B cell (primary cell): ENCODE data around the gene CASP9. TPM values are rescaled to one million over a fixed set of nuclear protein-coding genes. Genes with fewer than 3 reads are reported as not detected.

Experiments
- ATAC-seq: fragments of 200-7000 bp; cut with Tn5 transposase; one replicate; pipeline ENCODE4 v1.10.0; 2021; ENCODE audit warnings: low read depth, mild to moderate bottlenecking, moderate number of reproducible peaks, moderate library complexity
- CTCF ChIA-PET: fragments of 350-600 bp; sonication (Branson Sonifier 250); formaldehyde crosslinking; loops from one replicate; lab custom pipeline; 2021; ENCODE audit warnings: antibody characterized with exemption, inconsistent platforms; lab: Charles Lee
- POLR2A ChIA-PET: fragments of 350-600 bp; sonication (Branson Sonifier 250); formaldehyde crosslinking; loops from one replicate; lab custom pipeline; 2021; ENCODE audit warnings: antibody characterized with exemption; lab: Charles Lee
- DNase-seq: peaks from one replicate; pipeline ENCODE4 v3.0.0; 2013
- H2AFZ ChIP-seq: 2 replicates; pipeline ENCODE4 v1.6.1; 2012; ENCODE audit warnings: mild to moderate bottlenecking, low read depth, low read length; ENCODE audit not compliant: insufficient read depth, poor library complexity, severe bottlenecking
- H3K27ac ChIP-seq, 2 donors: 1 replicate in 1 of 2; 2 replicates in 1 of 2; pipeline ENCODE4 v1.5.1; 2012 to 2013; ENCODE audit warnings: low read length in 2 of 2, mild to moderate bottlenecking in 2 of 2, moderate library complexity in 1 of 2
- H3K27me3 ChIP-seq, 4 experiments: fragments of 200-600 bp in 1 of 4; sonication (generic) in 1 of 4; replicated peaks in 1 of 4; 1 replicate in 2 of 4; 2 replicates in 2 of 4; pipeline versions ENCODE4 v1.6.1 to v1.7.0; 2013 to 2016; ENCODE audit warnings: low read length in 3 of 4, mild to moderate bottlenecking in 2 of 4, mixed read lengths in 1 of 4, moderate library complexity in 1 of 4; ENCODE audit not compliant: insufficient read depth in 4 of 4, control insufficient read depth in 3 of 4; ENCODE audit errors: control extremely low read depth in 1 of 4
- H3K36me3 ChIP-seq, 2 experiments: replicated peaks in 1 of 2; 1 replicate in 1 of 2; 2 replicates in 1 of 2; pipeline versions ENCODE4 v1.6.1 to v1.7.1; 2013; ENCODE audit warnings: low read length in 1 of 2; ENCODE audit not compliant: insufficient read depth in 2 of 2, control insufficient read depth in 1 of 2; ENCODE audit errors: control extremely low read depth in 1 of 2, extremely low read depth in 1 of 2
- H3K4me1 ChIP-seq, 2 donors: fragments of 200-600 bp in 1 of 2; sonication (generic) in 1 of 2; 1 replicate in 1 of 2; 2 replicates in 1 of 2; pipeline versions ENCODE4 v1.5.1 to v1.6.1; 2013 to 2017; ENCODE audit warnings: low read length in 2 of 2; ENCODE audit not compliant: control insufficient read depth in 2 of 2, insufficient read depth in 2 of 2
- H3K4me2 ChIP-seq: replicated peaks from 2 replicates; pipeline ENCODE3; 2012; ENCODE audit warnings: mild to moderate bottlenecking, low read depth, low read length; ENCODE audit not compliant: poor library complexity, severe bottlenecking
- H3K4me3 ChIP-seq, 5 experiments: fragments of 200-600 bp in 1 of 5; sonication (generic) in 1 of 5; 1 replicate in 3 of 5; 2 replicates in 2 of 5; pipeline versions ENCODE4 v1.5.1 to v1.7.0; 2011 to 2016; ENCODE audit warnings: low read length in 4 of 5, mild to moderate bottlenecking in 4 of 5, low read depth in 2 of 5, control low read depth in 1 of 5, moderate library complexity in 1 of 5; ENCODE audit not compliant: insufficient read depth in 1 of 5; ENCODE audit errors: control extremely low read depth in 1 of 5, extremely low read depth in 1 of 5
- H3K79me2 ChIP-seq: fragments of 200-600 bp; sonication (generic); one replicate; pipeline ENCODE4 v1.6.0; 2016; ENCODE audit warnings: low read length; ENCODE audit not compliant: control insufficient read depth, insufficient read depth
- H3K9ac ChIP-seq: fragments of 200-600 bp; sonication (generic); 2 replicates; pipeline ENCODE4 v1.6.1; 2017; ENCODE audit warnings: mild to moderate bottlenecking, low read length, moderate library complexity
- H3K9me3 ChIP-seq, 3 donors: one replicate each; pipeline versions ENCODE4 v1.6.1 to v1.7.1; 2013; ENCODE audit warnings: low read length in 2 of 3; ENCODE audit not compliant: control insufficient read depth in 2 of 3, insufficient read depth in 1 of 3; ENCODE audit errors: control extremely low read depth in 1 of 3
- H4K20me1 ChIP-seq: 2 replicates; pipeline ENCODE4 v1.6.0; 2012; ENCODE audit warnings: mild to moderate bottlenecking, low read length; ENCODE audit not compliant: insufficient read depth, control insufficient read depth, poor library complexity, severe bottlenecking
- H3K27ac Mint-ChIP-seq: one replicate; pipeline ENCODE4 v1.8.0; 2021; ENCODE audit warnings: mixed read lengths
- H3K27me3 Mint-ChIP-seq: one replicate; pipeline ENCODE4 v1.8.0; 2021; ENCODE audit warnings: mixed read lengths
- H3K4me1 Mint-ChIP-seq: one replicate; pipeline ENCODE4 v1.8.0; 2021; ENCODE audit warnings: mixed read lengths
- H3K4me3 Mint-ChIP-seq: one replicate; pipeline ENCODE4 v1.8.0; 2021; ENCODE audit warnings: mixed read lengths
- H3K9me3 Mint-ChIP-seq: one replicate; pipeline ENCODE4 v1.8.0; 2022; ENCODE audit warnings: mixed read lengths; ENCODE audit not compliant: insufficient read depth
- CTCF ChIP-seq: fragments of 200-600 bp; IDR thresholded peaks from one replicate; pipeline ENCODE4 v1.8.0; 2022; ENCODE audit warnings: antibody characterized with exemption, mild to moderate bottlenecking
- EZH2 ChIP-seq: IDR thresholded peaks from 2 replicates; pipeline ENCODE4 v1.6.1; 2012; ENCODE audit warnings: borderline replicate concordance, low read depth, mild to moderate bottlenecking, moderate library complexity, low read length; ENCODE audit not compliant: insufficient read depth, poor library complexity, severe bottlenecking
- whole genome bisulfite sequencing: methylation state at CpG from one replicate; pipeline ENCODE4 v1.1.5; 2013; ENCODE audit warnings: missing lambda C conversion rate; ENCODE audit not compliant: insufficient coverage; 5-methylcytosine and 5-hydroxymethylcytosine counted together
- intact Hi-C: fragments of 100-400 bp; cut with micrococcal nuclease; formaldehyde crosslinking; loops from one replicate; pipeline ENCODE4 v1.10.0; 2022
- polyA plus RNA-seq: library from polyadenylated mRNA; depleted of rRNA; stranded (reverse); fragments of >200 nt; gene quantifications from 2 replicates; pipeline ENCODE4 v1.2.3, GENCODE V29; 2012
- total RNA-seq, 2 donors: library from RNA; stranded (reverse); fragments of 120-200 nt in 1 of 2; gene quantifications; 1 replicate in 1 of 2; 2 replicates in 1 of 2; pipeline versions ENCODE4 v1.2.3 to v1.2.4, GENCODE V29; 2013 to 2022

CASP9 gene
- total and polyA plus RNA-seq, 2 donors (not counting 1 experiment from before 2014, with no cell fraction given) = 16.8 to 22.9 TPM

- Histone ChIP-seq H3K79me2 (peaks cover 21% of the 10 kb centered on the region), H3K4me3 (no peak overlapping the region), H3K27me3 (no peaks in the 10 kb centered on the region), H3K9me3 (no peaks in the 10 kb centered on the region), H3K4me2 (no peak overlapping the region), H4K20me1 (peaks cover 10% of the 10 kb centered on the region), H3K27ac (no peak overlapping the region), H3K4me1 (no peaks in the 10 kb centered on the region), H3K36me3 (peaks cover 3 to 66% of the 10 kb centered on the region in 2 experiments), H3K9ac (no peak overlapping the region), H2AFZ (no peak overlapping the region)
- DNase-seq (no peak), ATAC-seq (no peak)
- no peak overlapping the region for H3K27ac Mint-ChIP-seq
- POLR2A ChIA-PET = no interaction called here
- intact Hi-C loops = no loop called here
- H3K9me3 Mint-ChIP-seq = no peaks in the 10 kb centered on the region
- peaks cover 2% of the 10 kb centered on the region for H3K4me1 Mint-ChIP-seq
- no peak for TF ChIP-seq EZH2
- no peak for TF ChIP-seq CTCF
- H3K4me3 Mint-ChIP-seq = no peak overlapping the region
- no peaks in the 10 kb centered on the region for H3K27me3 Mint-ChIP-seq
- 73% methylated on average over 2 of the region's 6 CpGs for WGBS
- CTCF ChIA-PET = no interaction called here
Measured at GRCh38 chr1:15538771-15539170, 14.8 kb upstream of the CASP9 start.

- Mint-ChIP-seq H3K27me3 (no peaks in the 10 kb centered on the region), H3K4me1 (peaks cover 24% of the 10 kb centered on the region), H3K4me3 (no peak overlapping the region), H3K9me3 (no peaks in the 10 kb centered on the region), H3K27ac (no peak overlapping the region)
- no peak overlapping the region for H2AFZ ChIP-seq
- POLR2A ChIA-PET = no interaction called here
- no peak for DNase-seq
- peaks cover 5 to 21% of the 10 kb centered on the region in 2 experiments for H3K36me3 ChIP-seq
- H4K20me1 ChIP-seq = peaks cover 14% of the 10 kb centered on the region
- H3K4me1 ChIP-seq = peaks cover 9 to 10% of the 10 kb centered on the region in 2 donors
- TF ChIP-seq CTCF = no peak
- TF ChIP-seq EZH2 = no peak
- H3K27me3 ChIP-seq = no peaks in the 10 kb centered on the region
- ATAC-seq = no peak
- CTCF ChIA-PET = interaction anchor here (0.6 to 1.6 kb wide), 2 partner anchors 18 to 53 kb away, joined by 3 to 5 read pairs; partner anchors contain the start of gene AGMAT
- H3K79me2 ChIP-seq = peaks cover 47% of the 10 kb centered on the region
- H3K9ac ChIP-seq = no peak overlapping the region
- intact Hi-C loops = no loop called here
- H3K4me2 ChIP-seq = no peak overlapping the region
- H3K4me3 ChIP-seq = no peak overlapping the region
- no peak overlapping the region for H3K27ac ChIP-seq
- WGBS = no CpG with 5 or more reads among the region's 2 CpGs
- no peaks in the 10 kb centered on the region for H3K9me3 ChIP-seq
Measured at GRCh38 chr1:15531682-15532081, 7.7 kb upstream of the CASP9 start.
